ENCODE measurements around the gene IGF1R. TPM values are rescaled to one million over a fixed set of nuclear protein-coding genes. Genes with fewer than 3 reads are reported as not detected.

The IGF1R gene
- total and polyA plus RNA-seq, 4 donors: 5.9 to 154 (median 27.6) TPM

GRCh38 chr15:98718426-98719136 lies 70.2 kb downstream of the IGF1R start:
- Histone ChIP-seq H3K27me3 (ENCODE audit: control insufficient read depth in 3 of 3, insufficient read depth in 3 of 3, low read length in 2 of 3) (no peaks in the 10 kb centered on the region), H3K9me3 (ENCODE audit: control insufficient read depth in 4 of 4, insufficient read depth in 3 of 4, low read length in 3 of 4) (no peaks in the 10 kb centered on the region), H3K4me1 (ENCODE audit: control insufficient read depth in 5 of 5, insufficient read depth in 5 of 5, low read length in 5 of 5) (peaks cover 19 to 43% (median 33%) of the 10 kb centered on the region in 5 donors), H3K4me3 (no peak overlapping the region), H3K9ac (ENCODE audit: insufficient read depth in 1 of 2, low read length in 2 of 2) (no peak overlapping the region), H3K27ac (ENCODE audit: low read depth in 1 of 2, low read length in 1 of 2) (peak overlapping the region; percentile 20 to 27), H3K36me3 (ENCODE audit: control insufficient read depth in 4 of 4, insufficient read depth in 4 of 4, low read length in 4 of 4) (no peaks in the 10 kb centered on the region)
- WGBS, 2 donors: 52 to 53% methylated on average over 10 of the region's 10 CpGs
- TF ChIP-seq CTCF (IDR thresholded peaks at IDR 0.05; ENCODE audit: control extremely low read depth, extremely low read depth): no peak
- ATAC-seq (ENCODE audit: insufficient read depth, low FRiP score): no peak
- DNase-seq: peak in 2 of 3 donors; percentile 22 to 42

DNA sequence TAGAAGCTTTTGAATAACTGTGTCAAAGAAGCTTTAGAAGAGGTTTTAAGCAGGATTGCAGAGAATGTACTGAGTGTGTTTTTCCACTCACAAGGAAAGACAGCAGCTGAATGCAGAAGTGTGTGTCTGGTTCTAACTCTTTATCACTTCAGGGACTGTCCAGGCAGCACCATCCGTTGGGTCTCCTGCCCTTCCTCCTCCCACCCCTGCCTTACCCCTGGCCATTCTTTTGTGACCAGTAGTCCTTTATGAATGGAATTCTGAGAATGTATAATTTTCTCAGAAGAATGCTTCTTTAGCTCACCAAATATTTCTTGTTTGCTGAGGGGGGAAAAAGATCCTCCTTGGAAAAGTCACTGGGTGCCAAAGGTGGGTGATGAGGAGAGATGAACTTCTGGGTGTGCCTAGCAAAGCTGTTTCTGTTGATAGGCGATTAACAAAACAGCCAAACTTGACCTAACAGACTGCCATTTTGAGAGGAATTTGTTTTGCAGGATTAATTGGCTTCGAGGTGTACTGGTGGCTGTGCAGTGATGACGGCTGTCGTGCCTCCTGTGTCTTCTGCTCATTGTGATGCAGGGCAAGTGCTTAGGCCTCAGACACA lies 70.9 kb downstream of the IGF1R start:
- Histone ChIP-seq H3K9ac (ENCODE audit: insufficient read depth in 1 of 2, low read length in 2 of 2) (no peak overlapping the region), H3K27ac (ENCODE audit: low read depth in 1 of 2, low read length in 1 of 2) (no peak overlapping the region), H3K4me1 (ENCODE audit: control insufficient read depth in 5 of 5, insufficient read depth in 5 of 5, low read length in 5 of 5) (peaks cover 17 to 38% (median 28%) of the 10 kb centered on the region in 5 donors), H3K36me3 (ENCODE audit: control insufficient read depth in 4 of 4, insufficient read depth in 4 of 4, low read length in 4 of 4) (no peaks in the 10 kb centered on the region), H3K4me3 (no peak overlapping the region), H3K27me3 (ENCODE audit: control insufficient read depth in 3 of 3, insufficient read depth in 3 of 3, low read length in 2 of 3) (no peaks in the 10 kb centered on the region), H3K9me3 (ENCODE audit: control insufficient read depth in 4 of 4, insufficient read depth in 3 of 4, low read length in 3 of 4) (no peaks in the 10 kb centered on the region)
- ATAC-seq (ENCODE audit: insufficient read depth, low FRiP score) (no peak), DNase-seq (no peak)
- 80 to 87% methylated on average over 5 of the region's 5 CpGs for WGBS, 2 donors
- TF ChIP-seq CTCF (IDR thresholded peaks at IDR 0.05; ENCODE audit: control extremely low read depth, extremely low read depth): no peak

- no peak overlapping the region for H3K27ac ChIP-seq (ENCODE audit: low read depth in 1 of 2, low read length in 1 of 2)
- H3K9ac ChIP-seq (ENCODE audit: insufficient read depth in 1 of 2, low read length in 2 of 2): no peak overlapping the region
- ATAC-seq (ENCODE audit: insufficient read depth, low FRiP score): no peak
Observed at GRCh38 chr15:98720031-98720430, 71.7 kb downstream of the IGF1R start.

More at GRCh38 chr15:98720031-98720430, 71.7 kb downstream of the IGF1R start:
- no peak for TF ChIP-seq CTCF (IDR thresholded peaks at IDR 0.05; ENCODE audit: control extremely low read depth, extremely low read depth)
- H3K27me3 ChIP-seq (ENCODE audit: control insufficient read depth in 3 of 3, insufficient read depth in 3 of 3, low read length in 2 of 3): no peaks in the 10 kb centered on the region
- H3K9me3 ChIP-seq (ENCODE audit: control insufficient read depth in 4 of 4, insufficient read depth in 3 of 4, low read length in 3 of 4): no peaks in the 10 kb centered on the region
- no peak overlapping the region for H3K4me3 ChIP-seq
- peaks cover 17 to 35% (median 28%) of the 10 kb centered on the region in 5 donors for H3K4me1 ChIP-seq (ENCODE audit: control insufficient read depth in 5 of 5, insufficient read depth in 5 of 5, low read length in 5 of 5)
- 94 to 97% methylated on average over 6 of the region's 6 CpGs for WGBS, 2 donors
- H3K36me3 ChIP-seq (ENCODE audit: control insufficient read depth in 4 of 4, insufficient read depth in 4 of 4, low read length in 4 of 4): no peaks in the 10 kb centered on the region
- DNase-seq: no peak

Measured in lung (tissue), 12 donors.